ENCODE measurements around the gene FRY.

FRY gene

GRCh38 chr13:32168131-32168530 is 136.6 kb downstream of the FRY start:
- DNase-seq = no peak

- no peak for DNase-seq
These were observed 139.3 kb downstream of the FRY start for GRCh38 chr13:32170841-32171240.

GRCh38 chr13:32173881-32174280 is 142.3 kb downstream of the FRY start:
- DNase-seq = no peak

GRCh38 chr13:32174366-32174765 is 142.8 kb downstream of the FRY start:
- no peak for DNase-seq

GRCh38 chr13:32175307-32175706 is 143.7 kb downstream of the FRY start:
- DNase-seq = peak in 8 of 56 donors; percentile 1 to 28 (median 14)

- DNase-seq = no peak
These were observed 144.4 kb downstream of the FRY start for GRCh38 chr13:32175943-32176342.

- DNase-seq = no peak
These were observed 145.1 kb downstream of the FRY start for GRCh38 chr13:32176696-32177095.

GRCh38 chr13:32178763-32179162 is 147.2 kb downstream of the FRY start:
- DNase-seq = no peak

- DNase-seq = peak in 11 of 56 donors; percentile 3 to 58 (median 25)
These were observed 148.1 kb downstream of the FRY start for GRCh38 chr13:32179708-32180107.

GRCh38 chr13:32187651-32188050 is 156.1 kb downstream of the FRY start:
- DNase-seq = no peak

- no peak for DNase-seq
These were observed 160.0 kb downstream of the FRY start for GRCh38 chr13:32191452-32191998.

- no peak for DNase-seq
These were observed 164.1 kb downstream of the FRY start for GRCh38 chr13:32195713-32196112.

GRCh38 chr13:32199168-32199567 is 167.6 kb downstream of the FRY start:
- no peak for DNase-seq

GRCh38 chr13:32200741-32201140 is 169.2 kb downstream of the FRY start:
- no peak for DNase-seq

GRCh38 chr13:32201809-32202208 is 170.2 kb downstream of the FRY start:
- no peak for DNase-seq

GRCh38 chr13:32202268-32202667 is 170.7 kb downstream of the FRY start:
- DNase-seq = no peak

GRCh38 chr13:32203221-32203620 is 171.6 kb downstream of the FRY start:
- no peak for DNase-seq

GRCh38 chr13:32203736-32204135 is 172.2 kb downstream of the FRY start:
- DNase-seq = no peak

- no peak for DNase-seq
These were observed 174.0 kb downstream of the FRY start for GRCh38 chr13:32205431-32206096.

- no peak for DNase-seq
These were observed 174.6 kb downstream of the FRY start for GRCh38 chr13:32206097-32206740.

GRCh38 chr13:32208860-32209259 is 177.3 kb downstream of the FRY start:
- DNase-seq = no peak

- DNase-seq = no peak
These were observed 178.1 kb downstream of the FRY start for GRCh38 chr13:32209652-32210051.

GRCh38 chr13:32210101-32210500 is 178.5 kb downstream of the FRY start:
- no peak for DNase-seq

Data from nucleus accumbens (tissue), 56 donors.